Right lobe of liver (tissue), 4 donors: ENCODE results near the gene HNRNPA3.

Source experiments
- CTCF ChIP-seq, 4 donors: fragments of 200-600 bp in 3 of 4; fragments of 450-650 bp in 1 of 4; IDR thresholded peaks; one replicate each; pipeline versions ENCODE4 v1.5.1 to v1.8.0; 2016 to 2022; ENCODE audit warnings: antibody characterized with exemption in 4 of 4, mild to moderate bottlenecking in 2 of 4
- POLR2A ChIP-seq: fragments of 450-650 bp; IDR thresholded peaks from one replicate; pipeline ENCODE4 v1.6.1; 2017; ENCODE audit warnings: antibody characterized with exemption, mild to moderate bottlenecking
- donor health status: DM: no; HTN: no; CAD: no.
- donor health status: DM: no; HTN: no; CAD: no.
- donor health status: DM: no; HTN: yes; CAD: no.

- TF ChIP-seq CTCF (IDR thresholded peaks at IDR 0.05) (no peak), POLR2A (no peak)
Measured at GRCh38 chr2:177237932-177238331, 25.3 kb downstream of the HNRNPA3 start.
